Measurements from ENCODE around the gene TNXB. TPM values are rescaled to one million over a fixed set of nuclear protein-coding genes. Genes with fewer than 3 reads are reported as not detected.
A peak's percentile ranks its signal among the peaks of the same experiment; 100 is the strongest.

The TNXB gene
- total RNA-seq, 1 donor from 2014 or later = 6.0 TPM

- peak; percentile 80 for DNase-seq
- Mint-ChIP-seq H3K4me3 (ENCODE audit: unreplicated experiment) (peak overlapping the region; percentile 49), H3K36me3 (ENCODE audit: unreplicated experiment) (no peaks in the 10 kb centered on the region), H3K4me1 (ENCODE audit: low read depth, unreplicated experiment) (no peaks in the 10 kb centered on the region), H3K27me3 (ENCODE audit: unreplicated experiment) (peaks cover 9% of the 10 kb centered on the region), H3K9me3 (ENCODE audit: unreplicated experiment) (no peaks in the 10 kb centered on the region), H3K27ac (ENCODE audit: unreplicated experiment) (no peak overlapping the region)
- peak; percentile 96 for TF ChIP-seq CTCF (IDR thresholded peaks at IDR 0.05; ENCODE audit: partially characterized antibody, unreplicated experiment)
Measured at GRCh38 chr6:32047855-32048766, 61.0 kb downstream of the TNXB start.

- H3K27ac Mint-ChIP-seq (ENCODE audit: unreplicated experiment) = no peak overlapping the region
- no peaks in the 10 kb centered on the region for H3K36me3 Mint-ChIP-seq (ENCODE audit: unreplicated experiment)
- no peak for DNase-seq
Measured at GRCh38 chr6:32047539-32047854, 61.6 kb downstream of the TNXB start.

DNA sequence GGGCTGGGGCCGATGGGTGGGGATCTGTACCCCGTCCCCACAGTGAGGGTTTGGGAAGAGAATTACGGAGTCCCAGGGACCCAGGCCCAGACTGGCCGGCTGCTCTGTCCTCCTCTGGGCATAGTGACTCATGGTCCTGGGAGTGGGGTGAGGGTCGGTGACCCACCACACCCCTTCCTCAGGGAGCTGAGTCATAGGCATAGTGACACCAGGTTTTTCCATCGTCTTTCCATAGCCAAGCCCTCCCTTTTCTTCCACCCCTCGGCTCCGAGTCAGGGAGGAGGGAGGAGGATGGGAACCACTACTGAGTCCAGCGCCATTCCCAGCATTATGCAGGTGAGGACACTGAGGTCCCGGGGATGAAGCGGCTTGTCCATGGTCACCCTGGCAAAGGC is 62.1 kb downstream of the TNXB start:
- no peak for TF ChIP-seq CTCF (IDR thresholded peaks at IDR 0.05; ENCODE audit: partially characterized antibody, unreplicated experiment)
- H3K9me3 Mint-ChIP-seq (ENCODE audit: unreplicated experiment) = no peaks in the 10 kb centered on the region

More at GRCh38 chr6:32047539-32047854, 61.6 kb downstream of the TNXB start:
- no peak for TF ChIP-seq CTCF (IDR thresholded peaks at IDR 0.05; ENCODE audit: partially characterized antibody, unreplicated experiment)
- Mint-ChIP-seq H3K4me3 (ENCODE audit: unreplicated experiment) (no peak overlapping the region), H3K27me3 (ENCODE audit: unreplicated experiment) (peaks cover 9% of the 10 kb centered on the region), H3K9me3 (ENCODE audit: unreplicated experiment) (no peaks in the 10 kb centered on the region), H3K4me1 (ENCODE audit: low read depth, unreplicated experiment) (no peaks in the 10 kb centered on the region)

GRCh38 chr6:32046450-32047083 is 62.6 kb downstream of the TNXB start:
- Mint-ChIP-seq H3K4me3 (ENCODE audit: unreplicated experiment) (no peak overlapping the region), H3K27me3 (ENCODE audit: unreplicated experiment) (peaks cover 9% of the 10 kb centered on the region), H3K4me1 (ENCODE audit: low read depth, unreplicated experiment) (no peaks in the 10 kb centered on the region), H3K36me3 (ENCODE audit: unreplicated experiment) (no peaks in the 10 kb centered on the region), H3K9me3 (ENCODE audit: unreplicated experiment) (no peaks in the 10 kb centered on the region), H3K27ac (ENCODE audit: unreplicated experiment) (no peak overlapping the region)
- TF ChIP-seq CTCF (IDR thresholded peaks at IDR 0.05; ENCODE audit: partially characterized antibody, unreplicated experiment) = no peak
- peak; percentile 54 for DNase-seq

More for the DNA sequence above, 62.1 kb downstream of the TNXB start:
- no peaks in the 10 kb centered on the region for H3K36me3 Mint-ChIP-seq (ENCODE audit: unreplicated experiment)
- H3K4me1 Mint-ChIP-seq (ENCODE audit: low read depth, unreplicated experiment) = no peaks in the 10 kb centered on the region
- peak; percentile 28 for DNase-seq
- H3K27me3 Mint-ChIP-seq (ENCODE audit: unreplicated experiment) = peaks cover 9% of the 10 kb centered on the region
- H3K4me3 Mint-ChIP-seq (ENCODE audit: unreplicated experiment) = no peak overlapping the region
- H3K27ac Mint-ChIP-seq (ENCODE audit: unreplicated experiment) = no peak overlapping the region
